H1 (cell line): ENCODE measurements around the gene ZDHHC5. TPM values are rescaled to one million over a fixed set of nuclear protein-coding genes. Genes with fewer than 3 reads are reported as not detected.

Source experiments
- CTCF ChIA-PET: fragments of 300-600 bp; sonication (Branson Sonifier 250); formaldehyde crosslinking; loops from one replicate; lab custom pipeline; 2021; ENCODE audit not compliant: partially characterized antibody; lab: Charles Lee
- POLR2A ChIA-PET: fragments of 300-600 bp; sonication (Branson Sonifier 250); formaldehyde crosslinking; loops from one replicate; lab custom pipeline; 2021; ENCODE audit warnings: inconsistent platforms; ENCODE audit not compliant: partially characterized antibody; lab: Charles Lee
- DNase-seq, 2 experiments: peaks; one replicate each; pipeline versions ENCODE4 v3.0.0 to v3.0.0-alpha.2; 2010 to 2022; ENCODE audit warnings: low spot score in 2 of 2, low read depth in 1 of 2, mixed read lengths in 1 of 2
- FAIRE-seq: peaks from 2 replicates; lab custom pipeline; 2011; peaks lifted over from hg19 to GRCh38; lab: Jason Lieb, UNC
- H2AFZ ChIP-seq: 2 replicates; pipeline ENCODE4 v1.8.1; 2012; ENCODE audit warnings: low read length, inconsistent platforms
- H2AK5ac ChIP-seq: 2 replicates; pipeline ENCODE4 v1.6.1; 2013; ENCODE audit warnings: low read depth, low read length
- H2BK120ac ChIP-seq: replicated peaks from 2 replicates; pipeline ENCODE3; 2013; ENCODE audit warnings: low read depth, low read length, inconsistent platforms
- H2BK12ac ChIP-seq: 2 replicates; pipeline ENCODE4 v1.6.1; 2013; ENCODE audit warnings: low read depth, low read length
- H2BK15ac ChIP-seq: 2 replicates; pipeline ENCODE4 v1.6.1; 2013; ENCODE audit warnings: low read length
- H2BK20ac ChIP-seq: 2 replicates; pipeline ENCODE4 v1.6.1; 2013; ENCODE audit warnings: low read length
- H2BK5ac ChIP-seq: 2 replicates; pipeline ENCODE4 v1.6.1; 2013; ENCODE audit warnings: low read depth, low read length
- H3K14ac ChIP-seq: 2 replicates; pipeline ENCODE4 v1.6.1; 2013; ENCODE audit warnings: inconsistent platforms; ENCODE audit not compliant: insufficient read length
- H3K18ac ChIP-seq: 2 replicates; pipeline ENCODE4 v1.6.1; 2013; ENCODE audit warnings: low read length; ENCODE audit errors: extremely low read depth
- H3K23ac ChIP-seq: 2 replicates; pipeline ENCODE4 v1.6.1; 2013; ENCODE audit warnings: inconsistent platforms; ENCODE audit not compliant: insufficient read length
- H3K23me2 ChIP-seq: 2 replicates; pipeline ENCODE4 v1.6.1; 2013; ENCODE audit warnings: low read depth, low read length
- H3K27ac ChIP-seq: 2 replicates; pipeline ENCODE4 v1.6.1; 2011; ENCODE audit warnings: low read depth, low read length, inconsistent platforms
- H3K27me3 ChIP-seq, 4 experiments: replicated peaks in 1 of 4; 1 replicate in 1 of 4; 2 replicates in 3 of 4; pipeline versions ENCODE4 v1.6.1 to v1.8.1; 2011 to 2013; ENCODE audit warnings: low read length in 3 of 4, mild to moderate bottlenecking in 3 of 4, inconsistent platforms in 2 of 4, mixed read lengths in 2 of 4, moderate library complexity in 1 of 4; ENCODE audit not compliant: control insufficient read depth in 3 of 4, insufficient read depth in 3 of 4; ENCODE audit errors: extremely low read depth in 1 of 4
- H3K36me3 ChIP-seq, 4 experiments: 2 replicates each; pipeline versions ENCODE4 v1.6.1 to v1.8.1; 2011 to 2013; ENCODE audit warnings: mild to moderate bottlenecking in 4 of 4, low read length in 3 of 4, moderate library complexity in 2 of 4, control low read depth in 1 of 4, inconsistent platforms in 1 of 4; ENCODE audit not compliant: insufficient read depth in 4 of 4, control insufficient read depth in 2 of 4
- H3K4ac ChIP-seq: replicated peaks from 2 replicates; pipeline ENCODE3; 2013; ENCODE audit warnings: low read length, low read depth, mixed read lengths, inconsistent platforms; ENCODE audit not compliant: insufficient read length
- H3K4me1 ChIP-seq, 4 experiments: replicated peaks in 1 of 4; 1 replicate in 1 of 4; 2 replicates in 3 of 4; pipeline versions ENCODE4 v1.6.1 to v1.8.1; 2011 to 2013; ENCODE audit warnings: low read length in 3 of 4, inconsistent platforms in 2 of 4, mixed read lengths in 1 of 4; ENCODE audit not compliant: insufficient read depth in 4 of 4, control insufficient read depth in 3 of 4
- H3K4me2 ChIP-seq, 2 experiments: 2 replicates each; pipeline versions ENCODE4 v1.6.1 to v1.8.1; 2011 to 2013; ENCODE audit warnings: low read depth in 2 of 2, low read length in 2 of 2, control low read depth in 1 of 2, inconsistent platforms in 1 of 2, mild to moderate bottlenecking in 1 of 2; ENCODE audit not compliant: insufficient read depth in 1 of 2
- H3K4me3 ChIP-seq, 4 experiments: fragments of 200-600, 300-600 bp in 1 of 4; sonication (generic), shearing (Covaris generic), sonication (Bioruptor Twin) in 1 of 4; 2 replicates each; pipeline versions ENCODE4 v1.5.1 to v1.8.1; 2011 to 2016; ENCODE audit warnings: low read length in 4 of 4, low read depth in 3 of 4, control low read depth in 2 of 4, inconsistent platforms in 2 of 4, mild to moderate bottlenecking in 2 of 4, mixed read lengths in 1 of 4, moderate library complexity in 1 of 4; ENCODE audit not compliant: insufficient read depth in 2 of 4; ENCODE audit errors: extremely low read depth in 1 of 4
- H3K56ac ChIP-seq: replicated peaks from 2 replicates; pipeline ENCODE3; 2013; ENCODE audit warnings: low read depth, mild to moderate bottlenecking, mixed read lengths, low read length, inconsistent platforms; ENCODE audit not compliant: insufficient read length
- H3K79me1 ChIP-seq: 2 replicates; pipeline ENCODE4 v1.6.1; 2013; ENCODE audit warnings: low read depth, low read length, control low read depth
- H3K79me2 ChIP-seq, 2 experiments: 2 replicates each; pipeline versions ENCODE4 v1.6.1 to v1.8.1; 2012 to 2013; ENCODE audit warnings: low read length in 2 of 2, mild to moderate bottlenecking in 2 of 2, inconsistent platforms in 1 of 2; ENCODE audit not compliant: insufficient read depth in 2 of 2, control insufficient read depth in 1 of 2
- H3K9ac ChIP-seq, 4 experiments: replicated peaks in 1 of 4; 1 replicate in 1 of 4; 2 replicates in 3 of 4; pipeline versions ENCODE4 v1.6.1 to v1.8.1; 2011 to 2013; ENCODE audit warnings: low read depth in 3 of 4, low read length in 3 of 4, control low read depth in 2 of 4, mild to moderate bottlenecking in 2 of 4, moderate library complexity in 2 of 4, inconsistent platforms in 1 of 4; ENCODE audit errors: extremely low read depth in 1 of 4
- H3K9me3 ChIP-seq, 2 experiments: 2 replicates each; pipeline versions ENCODE4 v1.6.1 to v1.8.1; 2012 to 2013; ENCODE audit warnings: mild to moderate bottlenecking in 2 of 2, moderate library complexity in 2 of 2, control low read depth in 1 of 2, inconsistent platforms in 1 of 2, low read depth in 1 of 2, low read length in 1 of 2, mixed read lengths in 1 of 2; ENCODE audit not compliant: insufficient read depth in 2 of 2
- H4K20me1 ChIP-seq, 2 experiments: replicated peaks in 1 of 2; 2 replicates each; pipeline versions ENCODE3 to v1.8.1; 2011 to 2013; ENCODE audit warnings: inconsistent platforms in 2 of 2, low read length in 2 of 2, mild to moderate bottlenecking in 1 of 2; ENCODE audit not compliant: insufficient read depth in 2 of 2, control insufficient read depth in 1 of 2
- H4K5ac ChIP-seq: 2 replicates; pipeline ENCODE4 v1.6.1; 2013; ENCODE audit warnings: low read length, low read depth, mixed read lengths, inconsistent platforms; ENCODE audit not compliant: insufficient read length
- H4K8ac ChIP-seq: 2 replicates; pipeline ENCODE4 v1.8.0; 2013; ENCODE audit warnings: mild to moderate bottlenecking, moderate library complexity, low read length, inconsistent platforms; ENCODE audit not compliant: insufficient read depth; ENCODE audit errors: extremely low read depth
- H4K91ac ChIP-seq: replicated peaks from 2 replicates; pipeline ENCODE3; 2013; ENCODE audit warnings: low read length, mixed read lengths, inconsistent platforms; ENCODE audit not compliant: insufficient read length
- ASH2L ChIP-seq: fragments of 200-600, 300-600 bp; sonication (generic); IDR thresholded peaks from one replicate; pipeline ENCODE4 v1.7.1; 2017; ENCODE audit warnings: low read length
- BRCA1 ChIP-seq: IDR thresholded peaks from 2 replicates; pipeline ENCODE4 v1.6.1; 2012; ENCODE audit warnings: low read depth, low read length, improper control_type of control experiment
- EP300 ChIP-seq, 2 experiments: IDR thresholded peaks; 1 replicate in 1 of 2; 2 replicates in 1 of 2; pipeline ENCODE4 v1.6.1; 2011 to 2012; ENCODE audit warnings: low read depth in 2 of 2, low read length in 2 of 2, mild to moderate bottlenecking in 2 of 2, borderline replicate concordance in 1 of 2, inconsistent platforms in 1 of 2, moderate library complexity in 1 of 2
- GABPA ChIP-seq: IDR thresholded peaks from 2 replicates; pipeline ENCODE4 v1.6.1; 2011; ENCODE audit warnings: mild to moderate bottlenecking, low read length, moderate library complexity, borderline replicate concordance; ENCODE audit not compliant: insufficient read depth
- KDM4A ChIP-seq: IDR thresholded peaks from one replicate; pipeline ENCODE4 v1.7.1; 2012; ENCODE audit warnings: low read depth, mild to moderate bottlenecking, moderate library complexity, low read length, inconsistent platforms; ENCODE audit not compliant: severe bottlenecking
- MAX ChIP-seq: IDR thresholded peaks from 2 replicates; pipeline ENCODE4 v1.6.1; 2012; ENCODE audit warnings: inconsistent platforms
- PHF8 ChIP-seq: fragments of 200-600 bp; sonication (generic); conservative IDR thresholded peaks from 2 replicates; pipeline ENCODE4 v1.7.1; 2012; ENCODE audit warnings: low read depth, mild to moderate bottlenecking, inconsistent platforms, low read length, moderate library complexity
- POLR2AphosphoS5 ChIP-seq: IDR thresholded peaks from 2 replicates; pipeline ENCODE4 v1.6.1; 2011; ENCODE audit warnings: low read depth, low read length
- POU5F1 ChIP-seq: IDR thresholded peaks from 2 replicates; pipeline ENCODE4 v1.6.1; 2011; ENCODE audit warnings: low read depth, mild to moderate bottlenecking, low read length, moderate library complexity
- RXRA ChIP-seq: IDR thresholded peaks from 2 replicates; pipeline ENCODE4 v1.6.1; 2011; ENCODE audit warnings: low read depth, mild to moderate bottlenecking, low read length, moderate library complexity; ENCODE audit not compliant: insufficient read depth
- SP1 ChIP-seq: IDR thresholded peaks from 2 replicates; pipeline ENCODE4 v1.6.1; 2011; ENCODE audit warnings: low read depth, low read length
- SRF ChIP-seq: IDR thresholded peaks from 2 replicates; pipeline ENCODE4 v1.6.1; 2011; ENCODE audit warnings: mild to moderate bottlenecking, low read depth, low read length, moderate library complexity
- ZNF274 ChIP-seq: IDR thresholded peaks from 2 replicates; pipeline ENCODE4 v1.7.0; 2012; ENCODE audit warnings: low read length, borderline replicate concordance; ENCODE audit errors: extremely low read depth
- WGBS, 2 experiments: shearing (Covaris generic) in 1 of 2; methylation state at CpG; one replicate each; pipeline versions ENCODE4 v1.1.6 to v1.1.7; 2013 to 2015; ENCODE audit warnings: low lambda C conversion rate in 2 of 2, mixed read lengths in 2 of 2, inconsistent platforms in 1 of 2, low coverage in 1 of 2, missing lambda C conversion rate in 1 of 2; ENCODE audit not compliant: insufficient replicate concordance in 2 of 2, insufficient coverage in 1 of 2, insufficient read length in 1 of 2; ENCODE audit errors: extremely low coverage in 1 of 2, missing lambda C conversion rate in 1 of 2; 5-methylcytosine and 5-hydroxymethylcytosine counted together
- polyA plus RNA-seq, 7 experiments: library from polyadenylated mRNA; depleted of rRNA in 3 of 7; stranded (reverse) in 5 of 7; unstranded in 2 of 7; fragments of >200 nt in 5 of 7; fragments of 200-250 nt in 2 of 7; gene quantifications; 1 replicate in 5 of 7; 2 replicates in 1 of 7; 4 replicates in 1 of 7; pipeline versions ENCODE4 v1.2.1 to v1.2.3, GENCODE V29; 2011 to 2013; ENCODE audit warnings: missing spikeins in 2 of 7, mixed read lengths in 2 of 7
- total RNA-seq: library from RNA; stranded (reverse); fragmentation: NEBNext Ultra II Directional; extraction: Animal tissue kit (Norgen Biotek cat#: 25700); gene quantifications from 2 replicates; pipeline ENCODE4 v1.2.1, GENCODE V29; 2021

ZDHHC5 gene
- total and polyA plus RNA-seq, 2 of the 8 experiments (the other 6 are each of a cell fraction or from before 2014, with no cell fraction given) = 40.0 to 56.3 TPM

- Histone ChIP-seq H3K4me2 (no peak overlapping the region), H2AK5ac (no peak overlapping the region), H3K27me3 (no peaks in the 10 kb centered on the region), H3K23me2 (no peaks in the 10 kb centered on the region), H2BK15ac (no peak overlapping the region), H3K4me3 (no peak overlapping the region), H4K5ac (no peak overlapping the region), H3K4me1 (peaks cover 0 to 10% (median 3%) of the 10 kb centered on the region in 4 experiments; a peak in 4 of 7 replicates), H3K36me3 (peaks cover 0 to 7% (median 4%) of the 10 kb centered on the region in 4 experiments; a peak in 3 of 8 replicates), H3K4ac (no peak overlapping the region), H2BK5ac (no peak overlapping the region), H3K9ac (no peak overlapping the region), H3K27ac (no peak overlapping the region), H3K79me1 (peaks cover 4% of the 10 kb centered on the region), H4K91ac (no peak overlapping the region), H4K20me1 (peaks cover 0 to 8% of the 10 kb centered on the region in 2 experiments), H2BK20ac (no peak overlapping the region), H4K8ac (no peak overlapping the region; the same call in 1 of the 2 replicates), H3K56ac (no peak overlapping the region), H3K18ac (no peak overlapping the region), H3K23ac (no peak overlapping the region), H2AFZ (no peak overlapping the region), H3K14ac (no peak overlapping the region), H3K79me2 (peaks cover 0 to 47% of the 10 kb centered on the region in 2 experiments; a peak in 2 of 4 replicates), H2BK12ac (no peak overlapping the region), H2BK120ac (no peak overlapping the region), H3K9me3 (no peaks in the 10 kb centered on the region)
- POLR2A ChIA-PET = interaction anchor here (1.3 to 3.2 kb wide), 3 partner anchors 9 to 64 kb away, joined by 3 to 15 read pairs (median 4); partner anchors contain the start of gene SELENOH
- WGBS, 2 experiments = 94% methylated on average over 1 of the region's 1 CpG; no CpG with 5 or more reads in 1 of the 2 experiments
- CTCF ChIA-PET = interaction anchor here (0.9 to 1.5 kb wide), 2 partner anchors 32 to 68 kb away, joined by 4 to 6 read pairs; no protein-coding TSS in a partner anchor
- FAIRE-seq = no peak
- no peak for DNase-seq
- no peak for TF ChIP-seq SRF
- TF ChIP-seq BRCA1 = no peak
- TF ChIP-seq RXRA = no peak
- TF ChIP-seq PHF8 = no peak
- no peak for TF ChIP-seq POU5F1
- TF ChIP-seq GABPA = no peak
- no peak for TF ChIP-seq SP1
- TF ChIP-seq MAX = no peak
- TF ChIP-seq POLR2AphosphoS5 = no peak
- TF ChIP-seq KDM4A = no peak
- no peak for TF ChIP-seq EP300 (IDR thresholded peaks at IDR 0.05; ENCODE audit: borderline replicate concordance in 1 of 2, low read depth in 2 of 2, low read length in 2 of 2)
- no peak for TF ChIP-seq ZNF274
- no peak for TF ChIP-seq ASH2L
Measured at GRCh38 chr11:57732661-57733060, 64.7 kb downstream of the ZDHHC5 start.
